Epithelial cell of prostate (primary cell): ENCODE data around the gene HAUS6.
A peak's percentile ranks its signal among the peaks of the same experiment; 100 is the strongest.
"Not testable (repeated sequence)": the region's sequence is repeated elsewhere in the genome, so short reads cannot be mapped to it uniquely, and the experiment has no call there.

ENCODE experiments used
- DNase-seq: peaks from one replicate; pipeline ENCODE4 v3.0.0-alpha.2; 2011; ENCODE audit warnings: low read depth, low spot score
- H3K27ac ChIP-seq: fragments of 450-650 bp; 2 replicates; pipeline ENCODE4 v1.5.1; 2017; ENCODE audit warnings: mild to moderate bottlenecking

HAUS6 gene

GRCh38 chr9:19050637-19051591 is 51.8 kb downstream of the HAUS6 start:
- DNase-seq: no peak
- peak overlapping the region; percentile 95 for H3K27ac ChIP-seq

DNA sequence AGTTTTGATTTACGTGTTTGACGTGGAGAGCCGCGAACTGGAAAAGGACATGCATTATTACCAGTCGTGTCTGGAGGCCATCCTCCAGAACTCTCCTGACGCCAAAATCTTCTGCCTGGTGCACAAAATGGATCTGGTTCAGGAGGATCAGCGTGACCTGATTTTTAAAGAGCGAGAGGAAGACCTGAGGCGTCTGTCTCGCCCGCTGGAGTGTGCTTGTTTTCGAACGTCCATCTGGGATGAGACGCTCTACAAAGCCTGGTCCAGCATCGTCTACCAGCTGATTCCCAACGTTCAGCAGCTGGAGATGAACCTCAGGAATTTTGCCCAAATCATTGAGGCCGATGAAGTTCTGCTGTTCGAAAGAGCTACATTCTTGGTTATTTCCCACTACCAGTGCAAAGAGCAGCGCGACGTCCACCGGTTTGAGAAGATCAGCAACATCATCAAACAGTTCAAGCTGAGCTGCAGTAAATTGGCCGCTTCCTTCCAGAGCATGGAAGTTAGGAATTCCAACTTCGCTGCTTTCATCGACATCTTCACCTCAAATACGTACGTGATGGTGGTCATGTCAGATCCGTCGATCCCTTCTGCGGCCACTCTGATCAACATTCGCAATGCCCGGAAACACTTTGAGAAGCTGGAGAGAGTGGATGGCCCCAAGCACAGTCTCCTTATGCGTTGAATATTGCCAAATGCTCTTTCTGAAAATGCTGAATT is 52.6 kb downstream of the HAUS6 start:
- H3K27ac ChIP-seq: peak overlapping the region; percentile 95
- no peak for DNase-seq

DNA sequence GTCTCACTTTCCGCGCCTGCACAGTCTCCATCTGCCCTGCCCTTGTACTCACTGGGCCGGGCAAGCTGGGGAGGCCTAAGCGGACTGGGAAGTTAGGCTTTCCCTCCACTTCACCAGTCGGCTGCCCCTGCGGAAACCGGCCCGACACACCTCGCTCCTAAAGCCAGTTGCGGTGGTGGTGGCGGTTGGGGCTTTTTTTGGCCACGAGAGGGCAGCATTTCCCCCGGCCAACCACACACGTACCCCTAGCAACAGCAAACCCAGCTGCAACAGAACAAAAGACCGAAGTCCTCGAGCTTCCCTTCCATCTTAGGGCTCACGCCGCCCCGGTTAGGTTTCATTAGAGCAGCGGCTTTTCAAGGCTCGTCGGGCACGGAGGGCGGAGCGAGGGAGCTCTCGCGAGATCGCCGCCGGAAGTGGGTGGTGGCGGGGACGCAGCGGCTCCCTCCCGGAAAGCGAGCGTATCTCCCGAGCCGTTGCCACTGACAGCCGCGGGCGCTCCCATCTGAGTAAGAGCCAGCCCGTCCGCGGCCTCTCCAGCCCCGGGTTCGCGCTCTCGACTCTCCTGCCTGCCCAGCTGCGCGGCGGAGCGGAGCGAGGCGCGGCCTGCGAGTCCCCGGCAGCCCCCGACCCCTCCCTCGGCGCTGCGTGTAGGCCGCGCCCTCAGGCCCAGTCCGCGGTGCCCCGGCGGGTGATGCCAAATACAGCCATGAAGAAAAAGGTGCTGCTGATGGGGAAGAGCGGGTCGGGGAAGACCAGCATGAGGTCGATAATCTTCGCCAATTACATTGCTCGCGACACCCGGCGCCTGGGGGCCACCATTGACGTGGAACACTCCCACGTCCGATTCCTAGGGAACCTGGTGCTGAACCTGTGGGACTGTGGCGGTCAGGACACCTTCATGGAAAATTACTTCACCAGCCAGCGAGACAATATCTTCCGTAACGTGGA is 53.5 kb downstream of the HAUS6 start, which contains the start of gene RRAGA:
Gene RRAGA, plus strand, starts transcription at position 462 of the 951 bp plus-strand sequence. Its CDS starts 233 bp downstream, at position 695.
- DNase-seq: peak; percentile 82
- peak within 1 kb of the TSS; percentile 95 for H3K27ac ChIP-seq

GRCh38 chr9:19036611-19037010 is 66.1 kb downstream of the HAUS6 start:
- no peak overlapping the region for H3K27ac ChIP-seq
- DNase-seq: no peak

DNA sequence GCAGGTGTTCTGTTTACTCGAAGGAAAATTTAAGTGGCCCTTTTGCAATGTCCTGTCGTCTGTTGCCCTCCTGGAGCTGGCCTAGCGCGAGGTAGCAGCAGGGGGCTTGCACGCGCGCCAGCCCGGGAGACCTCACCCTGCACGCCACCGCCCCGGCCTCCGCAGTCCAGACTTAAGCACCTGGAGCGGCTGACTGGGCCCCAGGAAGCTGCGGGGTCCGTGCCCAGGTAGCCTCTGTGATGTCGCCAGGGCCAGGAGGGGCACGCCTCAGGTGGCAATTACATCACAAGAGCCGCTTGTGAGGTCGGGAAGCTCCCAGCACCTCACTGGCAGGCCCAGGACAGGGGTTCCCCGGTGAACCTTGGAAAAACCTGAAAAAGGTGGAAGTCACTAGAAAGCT is 69.7 kb downstream of the HAUS6 start, which contains the start of gene SAXO1:
Gene SAXO1, minus strand, starts transcription at position 195 of the 400 bp plus-strand sequence. CDS start 301 bp downstream, outside the sequence.
- no peak for DNase-seq
- H3K27ac ChIP-seq: no peak within 1 kb of the TSS

DNA sequence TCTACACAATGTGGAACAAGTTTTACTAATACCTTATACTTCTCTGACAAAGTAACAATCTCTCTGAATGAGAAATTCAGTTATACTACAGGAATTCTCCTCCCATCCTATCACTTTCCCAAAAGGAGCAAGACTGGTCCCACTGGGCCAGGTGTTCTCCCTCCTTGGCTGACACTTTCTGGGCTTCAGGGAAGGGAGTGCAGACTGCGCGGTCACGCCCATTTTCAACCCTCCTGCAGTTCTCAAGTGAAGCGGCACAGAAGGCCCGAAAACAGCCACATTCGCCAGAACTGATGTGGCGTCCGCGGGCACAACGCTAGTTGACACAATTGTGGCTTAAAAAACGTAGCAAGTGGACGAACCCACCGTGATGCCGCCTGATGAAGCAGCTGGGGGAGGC is 70.3 kb downstream of the HAUS6 start:
- DNase-seq: no peak
- H3K27ac ChIP-seq: no peak overlapping the region

DNA sequence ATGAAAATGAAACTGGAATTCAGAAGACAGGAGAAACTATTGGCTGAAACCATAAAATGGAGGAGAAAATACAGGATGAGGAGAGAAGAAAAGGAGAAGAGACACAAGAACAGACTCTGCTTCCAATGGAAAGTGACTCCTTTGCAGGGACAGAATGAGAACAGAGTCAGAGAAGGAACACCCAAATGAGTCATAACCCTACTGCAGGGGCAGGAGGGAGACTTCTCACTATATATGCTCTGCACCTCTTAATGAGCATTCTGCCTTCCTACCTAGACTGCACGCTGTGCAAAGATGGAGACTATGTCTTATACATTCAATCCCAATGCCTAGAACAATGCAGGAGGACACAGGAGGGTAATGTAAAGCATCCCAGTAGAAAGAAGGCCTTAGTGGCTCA is 71.8 kb downstream of the HAUS6 start:
- H3K27ac ChIP-seq: no peak overlapping the region
- no peak for DNase-seq

DNA sequence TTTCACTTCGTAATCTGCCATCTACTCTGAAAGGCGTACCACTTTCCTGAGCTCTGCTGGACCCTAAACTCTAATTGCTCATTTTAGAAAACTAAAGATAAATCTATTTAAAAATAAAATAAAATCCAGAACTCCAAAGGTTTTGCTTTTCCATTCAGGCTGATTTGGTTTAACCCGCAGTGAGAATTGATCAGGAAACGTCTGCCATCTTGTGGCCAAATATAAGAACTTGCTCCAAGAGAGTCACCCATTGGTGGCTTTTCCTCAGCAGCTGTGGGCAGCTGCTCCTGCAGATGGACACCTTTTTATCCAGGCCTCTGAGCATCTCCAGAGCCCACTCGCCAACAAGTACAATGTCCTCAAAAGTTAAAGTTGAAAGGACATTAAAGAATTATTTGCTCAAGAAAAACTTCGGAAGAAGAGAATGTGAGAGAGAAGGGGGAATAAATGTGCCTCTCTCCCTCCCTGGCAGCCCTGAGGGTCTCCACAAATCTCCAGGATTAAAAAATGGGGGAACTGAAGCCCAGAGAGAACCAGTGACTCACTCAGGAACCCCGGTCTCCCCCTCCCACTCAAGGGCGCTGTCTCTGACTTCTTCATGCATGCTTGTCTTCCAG is 73.8 kb downstream of the HAUS6 start:
- no peak for DNase-seq
- no peak overlapping the region for H3K27ac ChIP-seq

GRCh38 chr9:19027825-19028224 is 74.9 kb downstream of the HAUS6 start:
- DNase-seq: no peak
- H3K27ac ChIP-seq: no peak overlapping the region

DNA sequence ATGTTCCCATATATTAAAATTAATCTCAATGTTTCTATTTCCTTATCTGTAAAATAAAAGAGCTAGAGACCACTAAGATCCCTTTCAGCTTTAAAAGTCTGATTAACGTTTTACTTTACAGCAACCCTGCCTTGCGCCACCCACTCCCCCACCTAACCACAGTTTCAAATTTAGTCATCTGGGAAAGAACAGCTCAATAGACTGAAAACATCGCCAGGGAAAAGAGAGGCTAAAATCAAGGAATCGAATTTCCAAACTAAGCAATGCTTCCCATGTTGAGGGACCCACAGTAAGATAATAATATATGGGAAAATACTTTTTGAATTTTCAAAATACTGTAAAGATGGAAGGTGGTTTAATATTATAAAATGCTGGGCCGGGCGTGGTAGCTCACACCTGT is 76.3 kb downstream of the HAUS6 start:
- H3K27ac ChIP-seq: no peak overlapping the region
- DNase-seq: no peak

GRCh38 chr9:19023078-19023477 is 79.6 kb downstream of the HAUS6 start:
- no peak overlapping the region for H3K27ac ChIP-seq
- no peak for DNase-seq

DNA sequence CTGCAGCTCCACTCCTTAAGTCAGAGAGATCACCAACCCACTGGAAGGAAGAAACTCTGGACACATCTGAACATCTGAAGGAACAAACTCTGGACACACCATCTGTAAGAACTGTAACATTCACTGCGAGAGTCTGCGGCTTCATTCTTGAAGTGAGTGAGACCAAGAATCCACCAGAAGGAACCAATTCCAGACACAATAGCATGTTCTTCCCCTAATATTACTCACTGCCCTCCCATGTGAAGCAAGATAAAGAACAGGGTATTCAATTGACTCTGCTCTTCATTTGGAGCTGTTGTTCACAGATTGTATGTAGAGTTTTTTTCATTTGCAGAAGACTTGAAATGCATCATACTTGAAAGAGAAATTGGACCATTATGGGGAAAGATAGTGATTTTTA is 80.5 kb downstream of the HAUS6 start:
- no peak for DNase-seq

DNA sequence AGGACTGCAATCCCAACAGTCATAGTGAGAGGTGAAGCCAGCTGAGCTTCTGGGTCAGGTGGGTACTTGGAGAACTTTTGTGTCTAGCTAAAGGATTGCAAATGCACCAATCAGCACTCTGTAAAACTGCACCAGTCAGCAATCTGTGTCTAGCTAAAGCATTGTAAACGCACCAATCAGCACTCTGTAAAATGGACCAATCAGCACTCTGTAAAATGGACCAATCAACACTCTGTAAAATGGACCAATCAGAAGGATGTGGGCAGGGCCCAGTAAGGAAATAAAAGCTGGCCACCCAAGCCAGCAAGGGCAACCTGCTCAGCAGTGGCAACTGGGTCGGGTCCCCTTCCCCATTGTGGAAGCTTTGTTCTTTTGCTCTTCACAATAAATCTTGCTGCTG is 81.1 kb downstream of the HAUS6 start:
- not testable (repeated sequence) for DNase-seq, H3K27ac ChIP-seq

More for the DNA sequence above, 80.5 kb downstream of the HAUS6 start:
- no peak overlapping the region for H3K27ac ChIP-seq

DNA sequence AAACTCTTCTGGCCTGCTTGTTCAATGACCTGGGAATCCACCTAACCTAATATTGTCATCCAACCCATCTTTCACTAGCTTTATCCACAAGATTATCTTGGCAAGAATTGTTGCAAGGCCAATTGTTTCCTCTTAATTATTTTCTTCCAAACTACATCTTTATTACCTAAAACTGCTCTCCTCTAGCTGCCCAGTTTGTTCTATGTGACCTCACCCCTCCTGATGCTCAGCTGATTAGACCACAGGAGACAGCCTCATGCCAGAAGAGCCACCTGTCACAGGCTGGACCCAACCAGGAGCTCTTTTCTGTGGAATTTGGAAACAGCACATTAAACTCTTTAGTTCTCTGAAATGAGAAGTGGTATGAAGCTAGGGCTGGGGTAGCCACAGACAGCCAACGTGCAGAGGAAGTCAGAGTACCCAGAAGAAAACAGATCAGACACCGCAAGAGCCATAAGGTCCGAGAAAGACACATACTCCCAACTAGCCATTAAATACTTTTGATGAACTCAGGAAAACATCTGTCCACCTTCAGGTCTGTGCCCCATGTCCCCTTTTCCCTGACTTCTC is 81.7 kb downstream of the HAUS6 start:
- DNase-seq: no peak
- H3K27ac ChIP-seq: no peak overlapping the region

DNA sequence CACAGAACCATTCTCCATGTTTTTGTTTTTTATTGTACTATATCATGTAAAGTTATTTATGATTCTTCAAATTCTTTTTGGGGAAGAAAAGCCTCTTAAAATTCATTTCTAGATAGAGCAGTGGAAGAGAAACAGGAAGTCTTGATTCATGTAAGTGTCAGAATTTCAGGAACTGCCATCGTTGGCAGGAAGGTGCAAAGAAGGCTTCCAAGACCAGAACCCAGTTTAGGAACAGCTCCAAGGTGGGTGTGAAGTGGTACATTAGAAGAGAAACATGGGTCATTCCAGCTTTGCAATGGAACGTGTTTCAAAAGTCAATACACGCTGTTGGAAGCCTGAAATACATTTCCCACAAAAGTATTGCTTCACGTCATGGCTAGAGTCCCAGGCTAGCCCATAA is 84.5 kb downstream of the HAUS6 start:
- DNase-seq: no peak
- no peak overlapping the region for H3K27ac ChIP-seq

- H3K27ac ChIP-seq: no peak overlapping the region
- DNase-seq: no peak
Measured at GRCh38 chr9:19009391-19009965, 93.2 kb downstream of the HAUS6 start.
